Activated effector memory CD4-positive, alpha-beta T cell treated with Interleukin-2 at 50 U/mL for 16 hours (primary cell): Measurements from ENCODE around the gene RUNX3.
A peak's percentile ranks its signal among the peaks of the same experiment; 100 is the strongest.

Experiments used
- DNase-seq: peaks from one replicate; pipeline ENCODE4 v3.0.0-alpha.2; 2020

Gene RUNX3

GRCh38 chr1:24927988-24928688, 1.9 kb downstream of the RUNX3 start:
- DNase-seq: no peak

GRCh38 chr1:24927473-24927872, 2.6 kb downstream of the RUNX3 start:
- DNase-seq: no peak

GRCh38 chr1:24926563-24927249, 3.4 kb downstream of the RUNX3 start:
- no peak for DNase-seq

GRCh38 chr1:24925963-24926362, 4.1 kb downstream of the RUNX3 start:
- DNase-seq: no peak

GRCh38 chr1:24925082-24925779, 4.8 kb downstream of the RUNX3 start:
- peak; percentile 76 for DNase-seq

- no peak for DNase-seq
Observed at GRCh38 chr1:24923485-24924113, 6.5 kb downstream of the RUNX3 start.

GRCh38 chr1:24921938-24922662, 8.0 kb downstream of the RUNX3 start:
- DNase-seq: no peak

- DNase-seq: no peak
Observed at GRCh38 chr1:24921412-24921811, 8.7 kb downstream of the RUNX3 start.

GRCh38 chr1:24920533-24920925, 9.5 kb downstream of the RUNX3 start:
- no peak for DNase-seq

GRCh38 chr1:24919791-24920532, 10.1 kb downstream of the RUNX3 start:
- DNase-seq: no peak

GRCh38 chr1:24918995-24919605, 11.0 kb downstream of the RUNX3 start:
- no peak for DNase-seq

GRCh38 chr1:24918370-24918769, 11.7 kb downstream of the RUNX3 start:
- DNase-seq: no peak

- no peak for DNase-seq
Observed at GRCh38 chr1:24917327-24918074, 12.6 kb downstream of the RUNX3 start.

GRCh38 chr1:24915816-24916602, 14.1 kb downstream of the RUNX3 start:
- no peak for DNase-seq

- DNase-seq: no peak
Observed at GRCh38 chr1:24914226-24915069, 15.6 kb downstream of the RUNX3 start.

GRCh38 chr1:24913616-24914225, 16.4 kb downstream of the RUNX3 start:
- no peak for DNase-seq

GRCh38 chr1:24913274-24913604, 16.8 kb downstream of the RUNX3 start:
- no peak for DNase-seq

- DNase-seq: no peak
Observed at GRCh38 chr1:24912376-24913273, 17.5 kb downstream of the RUNX3 start.
